HL-60 (cell line): ENCODE results near the gene VAX1.

ENCODE experiments used
- GABPA ChIP-seq: IDR thresholded peaks from 2 replicates; pipeline ENCODE4 v1.6.1; 2012; ENCODE audit warnings: low read depth
- POLR2AphosphoS5 ChIP-seq: IDR thresholded peaks from 2 replicates; pipeline ENCODE4 v1.6.1; 2012; ENCODE audit warnings: low read depth
- TF ChIP-seq, protein P1 (sequence below): IDR thresholded peaks from one replicate; pipeline ENCODE4 v1.5.1; 2011; ENCODE audit warnings: low read length, control low read depth, inconsistent platforms; ENCODE audit not compliant: insufficient read depth
- TF ChIP-seq, protein P2 (sequence below): IDR thresholded peaks from 2 replicates; pipeline ENCODE4 v1.6.1; 2012; ENCODE audit warnings: low read depth; ENCODE audit not compliant: insufficient replicate concordance

DNA sequence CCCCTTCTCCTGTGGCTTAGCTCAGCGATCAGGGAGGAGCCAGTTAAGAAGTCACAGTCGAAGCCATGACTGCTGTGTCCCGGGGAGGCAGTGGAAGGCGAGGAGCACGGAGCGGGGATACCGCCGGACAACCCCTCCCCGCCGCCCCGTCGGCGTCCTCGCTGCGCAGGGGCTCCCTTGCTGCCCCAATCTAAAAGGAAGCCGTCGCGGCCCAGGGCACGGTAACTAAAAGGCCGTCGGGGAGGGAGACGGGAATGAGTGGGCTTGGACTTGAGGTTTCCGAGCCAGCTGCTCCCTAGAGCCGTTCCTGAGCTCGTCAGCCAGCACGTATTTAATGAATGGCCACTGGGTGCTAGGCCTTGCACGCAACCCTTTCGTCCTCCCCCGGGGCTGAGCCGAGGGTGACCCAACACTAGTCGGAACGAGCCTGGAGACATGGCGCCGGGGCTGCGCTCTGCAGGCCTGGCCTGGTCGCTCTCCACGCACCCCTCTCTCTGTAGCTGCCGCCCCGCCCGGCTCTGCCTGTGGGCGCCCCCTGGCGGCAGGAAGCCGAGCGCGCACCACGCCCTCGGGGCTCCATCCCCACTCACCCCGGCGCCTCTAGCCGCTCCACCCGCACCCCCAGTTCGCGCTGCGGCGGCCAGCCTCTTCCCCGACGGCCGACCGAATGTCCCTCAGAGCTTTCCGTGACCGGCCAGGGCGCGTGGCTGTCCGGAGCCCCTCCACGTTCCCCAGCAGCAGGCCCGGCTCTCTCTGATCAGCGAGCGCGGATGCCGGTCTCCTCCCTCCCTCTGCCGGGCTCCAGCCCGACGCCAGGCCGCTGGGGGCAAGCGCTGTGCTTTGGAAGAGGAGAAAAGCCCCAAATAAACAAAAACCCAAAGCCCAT is 30.0 kb upstream of the VAX1 start:
- TF ChIP-seq, protein P1, sequence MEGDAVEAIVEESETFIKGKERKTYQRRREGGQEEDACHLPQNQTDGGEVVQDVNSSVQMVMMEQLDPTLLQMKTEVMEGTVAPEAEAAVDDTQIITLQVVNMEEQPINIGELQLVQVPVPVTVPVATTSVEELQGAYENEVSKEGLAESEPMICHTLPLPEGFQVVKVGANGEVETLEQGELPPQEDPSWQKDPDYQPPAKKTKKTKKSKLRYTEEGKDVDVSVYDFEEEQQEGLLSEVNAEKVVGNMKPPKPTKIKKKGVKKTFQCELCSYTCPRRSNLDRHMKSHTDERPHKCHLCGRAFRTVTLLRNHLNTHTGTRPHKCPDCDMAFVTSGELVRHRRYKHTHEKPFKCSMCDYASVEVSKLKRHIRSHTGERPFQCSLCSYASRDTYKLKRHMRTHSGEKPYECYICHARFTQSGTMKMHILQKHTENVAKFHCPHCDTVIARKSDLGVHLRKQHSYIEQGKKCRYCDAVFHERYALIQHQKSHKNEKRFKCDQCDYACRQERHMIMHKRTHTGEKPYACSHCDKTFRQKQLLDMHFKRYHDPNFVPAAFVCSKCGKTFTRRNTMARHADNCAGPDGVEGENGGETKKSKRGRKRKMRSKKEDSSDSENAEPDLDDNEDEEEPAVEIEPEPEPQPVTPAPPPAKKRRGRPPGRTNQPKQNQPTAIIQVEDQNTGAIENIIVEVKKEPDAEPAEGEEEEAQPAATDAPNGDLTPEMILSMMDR: peak; percentile 63
- TF ChIP-seq POLR2AphosphoS5 (no peak), GABPA (no peak)
- TF ChIP-seq, protein P2, sequence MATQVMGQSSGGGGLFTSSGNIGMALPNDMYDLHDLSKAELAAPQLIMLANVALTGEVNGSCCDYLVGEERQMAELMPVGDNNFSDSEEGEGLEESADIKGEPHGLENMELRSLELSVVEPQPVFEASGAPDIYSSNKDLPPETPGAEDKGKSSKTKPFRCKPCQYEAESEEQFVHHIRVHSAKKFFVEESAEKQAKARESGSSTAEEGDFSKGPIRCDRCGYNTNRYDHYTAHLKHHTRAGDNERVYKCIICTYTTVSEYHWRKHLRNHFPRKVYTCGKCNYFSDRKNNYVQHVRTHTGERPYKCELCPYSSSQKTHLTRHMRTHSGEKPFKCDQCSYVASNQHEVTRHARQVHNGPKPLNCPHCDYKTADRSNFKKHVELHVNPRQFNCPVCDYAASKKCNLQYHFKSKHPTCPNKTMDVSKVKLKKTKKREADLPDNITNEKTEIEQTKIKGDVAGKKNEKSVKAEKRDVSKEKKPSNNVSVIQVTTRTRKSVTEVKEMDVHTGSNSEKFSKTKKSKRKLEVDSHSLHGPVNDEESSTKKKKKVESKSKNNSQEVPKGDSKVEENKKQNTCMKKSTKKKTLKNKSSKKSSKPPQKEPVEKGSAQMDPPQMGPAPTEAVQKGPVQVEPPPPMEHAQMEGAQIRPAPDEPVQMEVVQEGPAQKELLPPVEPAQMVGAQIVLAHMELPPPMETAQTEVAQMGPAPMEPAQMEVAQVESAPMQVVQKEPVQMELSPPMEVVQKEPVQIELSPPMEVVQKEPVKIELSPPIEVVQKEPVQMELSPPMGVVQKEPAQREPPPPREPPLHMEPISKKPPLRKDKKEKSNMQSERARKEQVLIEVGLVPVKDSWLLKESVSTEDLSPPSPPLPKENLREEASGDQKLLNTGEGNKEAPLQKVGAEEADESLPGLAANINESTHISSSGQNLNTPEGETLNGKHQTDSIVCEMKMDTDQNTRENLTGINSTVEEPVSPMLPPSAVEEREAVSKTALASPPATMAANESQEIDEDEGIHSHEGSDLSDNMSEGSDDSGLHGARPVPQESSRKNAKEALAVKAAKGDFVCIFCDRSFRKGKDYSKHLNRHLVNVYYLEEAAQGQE: no peak
